GM19395 (cell line): ENCODE results near the gene PEX11A.
"Not testable (repeated sequence)": the region's sequence is repeated elsewhere in the genome, so short reads cannot be mapped to it uniquely, and the experiment has no call there.

Experiments used
- ATAC-seq: cut with Tn5 transposase; IDR thresholded peaks from one replicate; pipeline ENCODE4 v1.9.1; 2021; ENCODE audit warnings: mild to moderate bottlenecking, moderate library complexity; ENCODE audit not compliant: unreplicated experiment

PEX11A gene

GRCh38 chr15:89690276-89691218, at the start of gene PEX11A, which contains the start of gene WDR93:
PEX11A (minus strand) TSS chr15:89690754; CDS start chr15:89690632, 122 bp downstream.
WDR93 (plus strand) TSS chr15:89690811; CDS start chr15:89701747, 10,936 bp downstream.
- peak; percentile 92 for ATAC-seq

- no peak for ATAC-seq
Observed at GRCh38 chr15:89740137-89740536, 49.6 kb upstream of the PEX11A start.

- no peak for ATAC-seq
Observed at GRCh38 chr15:89735773-89736172, 45.2 kb upstream of the PEX11A start.

- ATAC-seq, result no peak
Observed at GRCh38 chr15:89732451-89733172, 42.1 kb upstream of the PEX11A start.

GRCh38 chr15:89731275-89731674, 40.7 kb upstream of the PEX11A start:
- ATAC-seq, result no peak

- no peak for ATAC-seq
Observed at GRCh38 chr15:89728254-89728653, 37.7 kb upstream of the PEX11A start.

- ATAC-seq, result no peak
Observed at GRCh38 chr15:89725064-89725463, 34.5 kb upstream of the PEX11A start.

- ATAC-seq, result no peak
Observed at GRCh38 chr15:89724621-89725020, 34.1 kb upstream of the PEX11A start.

- ATAC-seq, result no peak
Observed at GRCh38 chr15:89723031-89723430, 32.5 kb upstream of the PEX11A start.

- no peak for ATAC-seq
Observed at GRCh38 chr15:89714775-89715174, 24.2 kb upstream of the PEX11A start.

- ATAC-seq, result no peak
Observed at GRCh38 chr15:89707577-89707976, 17.0 kb upstream of the PEX11A start.

- ATAC-seq, result no peak
Observed at GRCh38 chr15:89704411-89704810, 13.9 kb upstream of the PEX11A start.

GRCh38 chr15:89695198-89695597, 4.6 kb upstream of the PEX11A start:
- no peak for ATAC-seq

GRCh38 chr15:89693696-89694095, 3.1 kb upstream of the PEX11A start:
- ATAC-seq, result no peak

GRCh38 chr15:89693091-89693490, 2.5 kb upstream of the PEX11A start:
- no peak for ATAC-seq

GRCh38 chr15:89689930-89690275, 651 bp downstream of the PEX11A start:
- not testable (repeated sequence) for ATAC-seq

GRCh38 chr15:89686522-89686921, 4.0 kb downstream of the PEX11A start:
- no peak for ATAC-seq

- ATAC-seq, result no peak
Observed at GRCh38 chr15:89685995-89686394, 4.6 kb downstream of the PEX11A start.

- ATAC-seq, result no peak
Observed at GRCh38 chr15:89681146-89681545, 9.4 kb downstream of the PEX11A start.

- ATAC-seq, result no peak
Observed at GRCh38 chr15:89680282-89680873, 10.2 kb downstream of the PEX11A start.

GRCh38 chr15:89679212-89679611, 11.3 kb downstream of the PEX11A start, which contains the start of gene PLIN1:
PLIN1 (minus strand) TSS chr15:89679367; CDS start chr15:89677489, 1,878 bp downstream.
- ATAC-seq, result no peak
